NCI-H2227 (cell line): ENCODE measurements around the gene SERPINB12.
A peak's percentile ranks its signal among the peaks of the same experiment; 100 is the strongest.

ENCODE experiments used
- DNase-seq: peaks from one replicate; lab custom pipeline; 2025; ENCODE audit not compliant: unreplicated experiment; lab: John Stamatoyannopoulos, UW

The SERPINB12 gene

DNA sequence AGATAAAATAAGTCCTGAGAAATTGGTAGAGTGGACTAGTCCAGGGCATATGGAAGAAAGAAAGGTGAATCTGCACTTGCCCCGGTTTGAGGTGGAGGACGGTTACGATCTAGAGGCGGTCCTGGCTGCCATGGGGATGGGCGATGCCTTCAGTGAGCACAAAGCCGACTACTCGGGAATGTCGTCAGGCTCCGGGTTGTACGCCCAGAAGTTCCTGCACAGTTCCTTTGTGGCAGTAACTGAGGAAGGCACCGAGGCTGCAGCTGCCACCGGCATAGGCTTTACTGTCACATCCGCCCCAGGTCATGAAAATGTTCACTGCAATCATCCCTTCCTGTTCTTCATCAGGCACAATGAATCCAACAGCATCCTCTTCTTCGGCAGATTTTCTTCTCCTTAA lies 54.8 kb downstream of the SERPINB12 start:
- DNase-seq: no peak

DNA sequence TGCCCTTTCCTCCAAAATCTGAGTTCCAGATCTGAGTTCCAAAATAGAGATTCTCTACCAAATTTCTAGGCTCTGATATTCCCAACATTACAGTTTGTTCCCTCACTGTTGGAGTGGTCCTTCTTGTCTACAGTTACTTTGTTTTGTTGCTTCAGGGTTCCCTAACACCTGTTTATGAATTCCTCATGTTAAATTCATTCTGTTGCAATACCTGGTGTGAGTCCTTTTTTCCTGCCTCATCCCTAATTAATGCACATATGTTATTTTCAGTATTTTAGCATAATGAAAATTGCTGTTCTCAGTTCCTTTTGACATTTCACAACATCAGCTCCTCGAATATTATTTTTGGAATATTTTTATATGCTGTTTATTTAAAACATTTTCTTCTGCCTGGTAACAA lies 61.2 kb downstream of the SERPINB12 start:
- DNase-seq: no peak

DNA sequence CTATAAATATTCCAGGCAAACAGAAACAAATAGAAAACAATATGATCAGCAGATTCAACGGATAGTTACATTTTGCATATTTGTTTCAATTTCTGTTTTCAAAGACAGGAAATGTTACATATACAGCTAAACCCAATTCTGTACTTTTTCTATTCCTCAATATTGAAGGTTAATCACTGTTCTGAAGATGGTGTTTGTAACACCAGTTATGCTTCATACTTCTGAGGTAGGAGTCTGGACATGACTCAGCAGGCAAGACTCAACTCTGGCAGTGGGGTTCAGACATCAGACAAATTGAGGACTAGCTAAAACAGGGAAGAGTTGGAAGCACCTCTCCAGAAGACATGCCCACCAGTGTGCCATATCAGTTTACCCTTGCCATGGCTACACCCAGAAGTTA lies 61.6 kb downstream of the SERPINB12 start:
- DNase-seq: no peak

- no peak for DNase-seq
Observed at GRCh38 chr18:63604791-63605567, 62.8 kb downstream of the SERPINB12 start.

- DNase-seq: no peak
Observed at GRCh38 chr18:63606526-63606925, 64.4 kb downstream of the SERPINB12 start.

DNA sequence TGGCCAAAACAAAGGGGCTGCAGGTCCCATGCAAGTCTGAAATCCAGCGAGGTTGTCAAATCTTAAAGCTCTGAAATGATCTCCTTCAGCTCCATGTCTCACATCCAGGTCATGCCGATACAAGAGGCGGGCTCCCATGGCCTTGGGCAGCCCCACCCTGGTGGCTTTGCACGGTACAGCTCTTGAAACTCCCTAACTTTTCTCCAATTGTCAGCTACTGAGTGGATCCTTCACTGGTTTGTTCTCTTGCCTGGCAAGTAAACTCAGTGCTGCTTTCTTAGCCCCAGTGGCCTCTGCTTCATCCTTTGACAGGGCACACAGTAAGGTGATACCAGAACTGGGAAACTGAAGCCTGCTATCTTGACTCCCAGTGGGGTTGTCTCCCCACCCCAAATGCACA lies 71.3 kb downstream of the SERPINB12 start:
- no peak for DNase-seq

GRCh38 chr18:63617049-63617914 lies 75.1 kb downstream of the SERPINB12 start:
- DNase-seq: peak; percentile 90

DNA sequence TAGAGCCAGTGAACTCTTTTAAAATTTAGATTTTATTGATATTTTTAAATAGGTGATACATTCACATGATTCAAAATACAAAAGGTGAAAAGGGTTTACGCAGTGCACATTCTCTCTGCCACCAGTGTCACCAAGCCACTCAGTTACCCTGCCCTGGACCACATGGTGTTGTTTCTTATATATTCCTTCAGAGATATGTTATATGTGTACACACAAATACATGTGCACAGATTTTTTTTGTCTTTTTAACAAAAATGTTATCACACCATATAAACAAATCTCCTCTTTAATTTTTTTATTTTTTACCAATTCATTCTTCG lies 75.7 kb downstream of the SERPINB12 start:
- no peak for DNase-seq
